GM12878 (cell line): ENCODE measurements around the gene SHISA3. TPM values are rescaled to one million over a fixed set of nuclear protein-coding genes. Genes with fewer than 3 reads are reported as not detected.
A peak's percentile ranks its signal among the peaks of the same experiment; 100 is the strongest.

Experiments used
- ATAC-seq: fragments of 200-7000 bp; cut with Tn5 transposase; 3 replicates; pipeline ENCODE4 v1.9.1; 2020; ENCODE audit warnings: mild to moderate bottlenecking, moderate library complexity
- BruUV-seq: library from RNA; stranded (reverse); fragments of 400-500 nt; replicated peaks from 2 replicates; lab custom pipeline; 2021; lab: Mats Ljungman, UMichigan
- CTCF ChIA-PET: fragments of 300-600 bp; sonication (Branson Sonifier 250); formaldehyde crosslinking; extraction: SDS; loops from one replicate; lab custom pipeline; 2021; ENCODE audit warnings: inconsistent platforms; lab: Yijun Ruan, JAX
- POLR2A ChIA-PET: fragments of 350-600 bp; formaldehyde crosslinking; extraction: SDS; loops from one replicate; lab custom pipeline; 2021; ENCODE audit warnings: inconsistent platforms; lab: Charles Lee
- RAD21 ChIA-PET: fragments of 300-600 bp; sonication (Branson Sonifier 250); formaldehyde crosslinking; loops from one replicate; lab custom pipeline; 2023; ENCODE audit warnings: antibody characterized with exemption; ENCODE audit not compliant: unreplicated experiment; lab: Charles Lee
- SMC1A ChIA-PET: fragments of 300-600 bp; sonication (Branson Sonifier 250); formaldehyde crosslinking; loops from one replicate; lab custom pipeline; 2023; ENCODE audit not compliant: unreplicated experiment, uncharacterized antibody; lab: Charles Lee
- DNase-seq: peaks from one replicate; pipeline ENCODE4 v3.0.0-alpha.2; 2011; ENCODE audit warnings: low read depth, low spot score
- FAIRE-seq: peaks from 3 replicates; lab custom pipeline; 2011; peaks lifted over from hg19 to GRCh38; lab: Jason Lieb, UNC
- H2AFZ ChIP-seq: 2 replicates; pipeline ENCODE4 v1.6.0; 2011; ENCODE audit warnings: low read depth, low read length, control low read depth; ENCODE audit not compliant: control insufficient read depth
- H3K27ac ChIP-seq: 2 replicates; pipeline ENCODE4 v1.5.1; 2011; ENCODE audit warnings: control low read depth; ENCODE audit not compliant: control insufficient read depth, insufficient read depth
- H3K27me3 ChIP-seq, 2 experiments: replicated peaks in 1 of 2; 2 replicates each; pipeline versions ENCODE4 v1.6.0 to v1.6.1; 2011; ENCODE audit warnings: low read length in 1 of 2; ENCODE audit not compliant: control insufficient read depth in 2 of 2, insufficient read depth in 2 of 2
- H3K36me3 ChIP-seq, 2 experiments: 2 replicates each; pipeline ENCODE4 v1.5.1; 2011; ENCODE audit warnings: low read length in 1 of 2; ENCODE audit not compliant: control insufficient read depth in 2 of 2, insufficient read depth in 2 of 2
- H3K4me1 ChIP-seq: 2 replicates; pipeline ENCODE4 v1.6.1; 2011; ENCODE audit warnings: mild to moderate bottlenecking, low read length, moderate library complexity, mixed read lengths; ENCODE audit not compliant: control insufficient read depth, insufficient read depth
- H3K4me2 ChIP-seq: 2 replicates; pipeline ENCODE4 v1.6.0; 2011; ENCODE audit warnings: control low read depth; ENCODE audit not compliant: control insufficient read depth, insufficient read depth
- H3K4me3 ChIP-seq: fragments of 200-600 bp; sonication (generic); 2 replicates; pipeline ENCODE4 v1.5.1; 2016
- H3K79me2 ChIP-seq: 2 replicates; pipeline ENCODE4 v1.6.0; 2011; ENCODE audit warnings: low read length; ENCODE audit not compliant: control insufficient read depth, insufficient read depth
- H3K9ac ChIP-seq: 2 replicates; pipeline ENCODE4 v1.8.0; 2011; ENCODE audit warnings: low read length, control low read depth, mixed read lengths; ENCODE audit not compliant: control insufficient read depth, insufficient read depth
- H3K9me3 ChIP-seq: replicated peaks from 3 replicates; pipeline ENCODE4 v1.5.1; 2011; ENCODE audit warnings: mild to moderate bottlenecking, low read length; ENCODE audit not compliant: control insufficient read depth, insufficient read depth
- H4K20me1 ChIP-seq: 2 replicates; pipeline ENCODE4 v1.6.0; 2011; ENCODE audit not compliant: control insufficient read depth, insufficient read depth
- BHLHE40 ChIP-seq, 2 experiments: fragments of 450-650 bp in 1 of 2; IDR thresholded peaks; 2 replicates each; pipeline ENCODE4 v1.6.1; 2011 to 2017; ENCODE audit warnings: low read depth in 2 of 2, borderline replicate concordance in 1 of 2, improper control_type of control experiment in 1 of 2, low read length in 1 of 2, mild to moderate bottlenecking in 1 of 2
- CBFB ChIP-seq: IDR thresholded peaks from 2 replicates; pipeline ENCODE4 v1.6.1; 2016; ENCODE audit warnings: antibody characterized with exemption, low read depth
- CREB1 ChIP-seq: IDR thresholded peaks from 2 replicates; pipeline ENCODE4 v1.6.1; 2012; ENCODE audit warnings: low read depth, mild to moderate bottlenecking, inconsistent platforms
- EED ChIP-seq: sonication (generic); IDR thresholded peaks from 2 replicates; pipeline ENCODE4 v1.6.1; 2016; ENCODE audit warnings: antibody characterized with exemption, low read depth
- FOXM1 ChIP-seq: IDR thresholded peaks from 2 replicates; pipeline ENCODE4 v1.6.1; 2012; ENCODE audit warnings: low read depth, mild to moderate bottlenecking, inconsistent platforms, low read length, moderate library complexity
- IRF5 ChIP-seq: fragments of 450-650 bp; IDR thresholded peaks from 2 replicates; pipeline ENCODE4 v1.6.1; 2017; ENCODE audit warnings: borderline replicate concordance
- MTA2 ChIP-seq: fragments of 450-650 bp; IDR thresholded peaks from 2 replicates; pipeline ENCODE4 v1.6.1; 2016; ENCODE audit warnings: low read depth, mild to moderate bottlenecking, moderate library complexity
- NFIC ChIP-seq: IDR thresholded peaks from 2 replicates; pipeline ENCODE4 v1.6.1; 2012; ENCODE audit warnings: low read depth, mild to moderate bottlenecking, inconsistent platforms, low read length, moderate library complexity
- PML ChIP-seq: IDR thresholded peaks from 2 replicates; pipeline ENCODE4 v1.6.1; 2012; ENCODE audit warnings: low read length, inconsistent platforms
- RUNX3 ChIP-seq: IDR thresholded peaks from 2 replicates; pipeline ENCODE4 v1.6.1; 2012; ENCODE audit warnings: low read length, inconsistent platforms
- SIN3A ChIP-seq: IDR thresholded peaks from 2 replicates; pipeline ENCODE4 v1.6.1; 2012; ENCODE audit warnings: low read depth, low read length, improper control_type of control experiment
- SIX5 ChIP-seq: IDR thresholded peaks from 2 replicates; pipeline ENCODE4 v1.6.1; 2011; ENCODE audit warnings: mild to moderate bottlenecking, low read depth, low read length, moderate library complexity; ENCODE audit not compliant: severe bottlenecking
- SUPT20H ChIP-seq: IDR thresholded peaks from 2 replicates; pipeline ENCODE4 v1.6.1; 2011; ENCODE audit warnings: low read depth, mild to moderate bottlenecking, low read length, moderate library complexity, borderline replicate concordance; ENCODE audit not compliant: control insufficient read depth
- WGBS: methylation state at CpG from one replicate; pipeline ENCODE4 v1.1.6; 2016; ENCODE audit warnings: low lambda C conversion rate; ENCODE audit not compliant: insufficient replicate concordance, insufficient coverage; ENCODE audit errors: missing lambda C conversion rate; 5-methylcytosine and 5-hydroxymethylcytosine counted together
- in situ Hi-C: fragments of 300-500 bp; cut with MboI; formaldehyde crosslinking; loops from 9 replicates; pipeline ENCODE4 v1.14.3; 2018; ENCODE audit warnings: mixed read lengths
- intact Hi-C: fragments of 100-400 bp; cut with micrococcal nuclease; formaldehyde crosslinking; loops from one replicate; pipeline ENCODE4 v1.14.2; 2022; ENCODE audit not compliant: unreplicated experiment
- polyA plus RNA-seq, 11 experiments: library from polyadenylated mRNA; depleted of rRNA in 4 of 11; unstranded in 6 of 11; stranded (reverse) in 5 of 11; fragments of >200 nt; fragmentation: Nextera tagmentation in 4 of 11; fragmentation: Illumina TruSeq in 1 of 11; extraction: Ambion mirVana in 4 of 11; extraction: Trizol in 1 of 11; gene quantifications; 1 replicate in 1 of 11; 2 replicates in 10 of 11; pipeline versions ENCODE4 v1.2.1 to v1.2.3, GENCODE V29; 2011 to 2016; ENCODE audit warnings: inconsistent platforms in 2 of 11, missing spikeins in 2 of 11, low read depth in 1 of 11
- total RNA-seq, 4 experiments: library from RNA; depleted of rRNA in 3 of 4; stranded (reverse); fragments of >200 nt in 3 of 4; fragmentation: Illumina TruSeq in 1 of 4; extraction: Trizol in 1 of 4; gene quantifications; 2 replicates each; pipeline versions ENCODE4 v1.2.1 to v1.2.3, GENCODE V29; 2013 to 2021
- TF ChIP-seq, protein P1 (sequence below): IDR thresholded peaks from 2 replicates; pipeline ENCODE4 v1.6.1; 2011; ENCODE audit warnings: low read depth, low read length, improper control_type of control experiment, borderline replicate concordance
- TF ChIP-seq, protein P2 (sequence below): IDR thresholded peaks from 2 replicates; pipeline ENCODE4 v1.6.1; 2011; ENCODE audit warnings: low read depth, mild to moderate bottlenecking, low read length, moderate library complexity, borderline replicate concordance; ENCODE audit errors: extremely low read depth

The SHISA3 gene
- total and polyA plus RNA-seq, 10 of the 15 experiments (the other 5 are each of a cell fraction or from before 2014, with no cell fraction given) = 0.03 to 7.2 (median 4.4) TPM

GRCh38 chr4:42352049-42352448 lies 45.2 kb upstream of the SHISA3 start:
- 20% methylated on average over 3 of the region's 3 CpGs for WGBS
- ChIA-PET RAD21 (interaction anchor here (1.4 kb wide), 1 partner anchor 12 kb away, joined by 3 read pairs; no protein-coding TSS in a partner anchor), POLR2A (no interaction called here), CTCF (interaction anchor here (1.1 to 2.9 kb wide), 2 partner anchors 19 to 72 kb away, joined by 4 to 11 read pairs; no protein-coding TSS in a partner anchor), SMC1A (interaction anchor here (1.0 kb wide), 1 partner anchor 20 kb away, joined by 3 read pairs; no protein-coding TSS in a partner anchor)
- H3K36me3 ChIP-seq = no peaks in the 10 kb centered on the region
- no peaks in the 10 kb centered on the region for H4K20me1 ChIP-seq
- BruUV-seq = no TSS peak
- H2AFZ ChIP-seq = no peak overlapping the region
- H3K4me1 ChIP-seq = peaks cover 23% of the 10 kb centered on the region
- peak overlapping the region; percentile 25; the same call in 1 of the 2 replicates for H3K4me2 ChIP-seq
- H3K9ac ChIP-seq = no peak overlapping the region
- DNase-seq = no peak
- no peaks in the 10 kb centered on the region; the same call in 2 of the 3 replicates for H3K9me3 ChIP-seq
- in situ Hi-C loops (no loop called here), intact Hi-C loops (no loop called here)
- no peak for ATAC-seq
- no peak overlapping the region for H3K4me3 ChIP-seq
- TF ChIP-seq, protein P1, sequence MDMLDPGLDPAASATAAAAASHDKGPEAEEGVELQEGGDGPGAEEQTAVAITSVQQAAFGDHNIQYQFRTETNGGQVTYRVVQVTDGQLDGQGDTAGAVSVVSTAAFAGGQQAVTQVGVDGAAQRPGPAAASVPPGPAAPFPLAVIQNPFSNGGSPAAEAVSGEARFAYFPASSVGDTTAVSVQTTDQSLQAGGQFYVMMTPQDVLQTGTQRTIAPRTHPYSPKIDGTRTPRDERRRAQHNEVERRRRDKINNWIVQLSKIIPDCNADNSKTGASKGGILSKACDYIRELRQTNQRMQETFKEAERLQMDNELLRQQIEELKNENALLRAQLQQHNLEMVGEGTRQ = no peak
- TF ChIP-seq RUNX3 = peak; percentile 64
- no peaks in the 10 kb centered on the region for H3K79me2 ChIP-seq
- no peak overlapping the region for H3K27ac ChIP-seq
- no peaks in the 10 kb centered on the region for H3K27me3 ChIP-seq
- FAIRE-seq = no peak

GRCh38 chr4:42357325-42357724 lies 40.0 kb upstream of the SHISA3 start:
- no peak for FAIRE-seq
- Histone ChIP-seq H3K27ac (no peak overlapping the region), H3K9me3 (no peaks in the 10 kb centered on the region; the same call in 2 of the 3 replicates), H3K4me2 (peak overlapping the region; percentile 13; the same call in 1 of the 2 replicates), H3K9ac (no peak overlapping the region), H2AFZ (no peak overlapping the region), H3K27me3 (no peaks in the 10 kb centered on the region), H3K79me2 (no peaks in the 10 kb centered on the region), H3K4me3 (no peak overlapping the region), H3K4me1 (peaks cover 4% of the 10 kb centered on the region), H3K36me3 (no peaks in the 10 kb centered on the region), H4K20me1 (no peaks in the 10 kb centered on the region)
- no peak for DNase-seq
- RAD21 ChIA-PET = no interaction called here
- intact Hi-C loops (no loop called here), in situ Hi-C loops (no loop called here)
- BruUV-seq = no TSS peak
- WGBS = 1% methylated on average over 5 of the region's 5 CpGs
- SMC1A ChIA-PET = no interaction called here
- POLR2A ChIA-PET = no interaction called here
- CTCF ChIA-PET = interaction anchor here (1.3 to 1.4 kb wide), 2 partner anchors 13 to 14 kb away, joined by 3 to 8 read pairs; no protein-coding TSS in a partner anchor
- ATAC-seq = peak; percentile 46
- TF ChIP-seq EED = peak; percentile 74
- no peak for TF ChIP-seq PML
- TF ChIP-seq SIN3A = no peak
- TF ChIP-seq RUNX3 = peak; percentile 93
- no peak for TF ChIP-seq SUPT20H
- TF ChIP-seq CREB1 = no peak
- no peak for TF ChIP-seq FOXM1
- TF ChIP-seq SIX5 = no peak
- no peak for TF ChIP-seq MTA2
- TF ChIP-seq BHLHE40 (IDR thresholded peaks at IDR 0.05; ENCODE audit: borderline replicate concordance in 1 of 2, low read depth in 2 of 2, low read length in 1 of 2) = peak in 1 of 2 experiments; percentile 46; a peak in 2 of 4 replicates
- 0 out of 2 replicates have a peak, but pooled peaks have one; percentile 23 for TF ChIP-seq CBFB
- TF ChIP-seq, protein P2, sequence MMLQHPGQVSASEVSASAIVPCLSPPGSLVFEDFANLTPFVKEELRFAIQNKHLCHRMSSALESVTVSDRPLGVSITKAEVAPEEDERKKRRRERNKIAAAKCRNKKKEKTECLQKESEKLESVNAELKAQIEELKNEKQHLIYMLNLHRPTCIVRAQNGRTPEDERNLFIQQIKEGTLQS = no peak
- TF ChIP-seq IRF5 = no peak
- peak; percentile 21; the same call in 1 of the 2 replicates for TF ChIP-seq NFIC
